GM12874 (cell line): ENCODE measurements around the gene PAPPA2.

Experiments used
- CTCF ChIP-seq: IDR thresholded peaks from 2 replicates; pipeline ENCODE4 v1.5.1; 2011; ENCODE audit warnings: low read depth, mild to moderate bottlenecking, control low read depth, low read length, moderate library complexity; ENCODE audit not compliant: insufficient read depth

Gene PAPPA2

GRCh38 chr1:176853503-176853902 lies 390.5 kb downstream of the PAPPA2 start:
- no peak for TF ChIP-seq CTCF

GRCh38 chr1:176854121-176854520 lies 391.1 kb downstream of the PAPPA2 start:
- TF ChIP-seq CTCF, result no peak

DNA sequence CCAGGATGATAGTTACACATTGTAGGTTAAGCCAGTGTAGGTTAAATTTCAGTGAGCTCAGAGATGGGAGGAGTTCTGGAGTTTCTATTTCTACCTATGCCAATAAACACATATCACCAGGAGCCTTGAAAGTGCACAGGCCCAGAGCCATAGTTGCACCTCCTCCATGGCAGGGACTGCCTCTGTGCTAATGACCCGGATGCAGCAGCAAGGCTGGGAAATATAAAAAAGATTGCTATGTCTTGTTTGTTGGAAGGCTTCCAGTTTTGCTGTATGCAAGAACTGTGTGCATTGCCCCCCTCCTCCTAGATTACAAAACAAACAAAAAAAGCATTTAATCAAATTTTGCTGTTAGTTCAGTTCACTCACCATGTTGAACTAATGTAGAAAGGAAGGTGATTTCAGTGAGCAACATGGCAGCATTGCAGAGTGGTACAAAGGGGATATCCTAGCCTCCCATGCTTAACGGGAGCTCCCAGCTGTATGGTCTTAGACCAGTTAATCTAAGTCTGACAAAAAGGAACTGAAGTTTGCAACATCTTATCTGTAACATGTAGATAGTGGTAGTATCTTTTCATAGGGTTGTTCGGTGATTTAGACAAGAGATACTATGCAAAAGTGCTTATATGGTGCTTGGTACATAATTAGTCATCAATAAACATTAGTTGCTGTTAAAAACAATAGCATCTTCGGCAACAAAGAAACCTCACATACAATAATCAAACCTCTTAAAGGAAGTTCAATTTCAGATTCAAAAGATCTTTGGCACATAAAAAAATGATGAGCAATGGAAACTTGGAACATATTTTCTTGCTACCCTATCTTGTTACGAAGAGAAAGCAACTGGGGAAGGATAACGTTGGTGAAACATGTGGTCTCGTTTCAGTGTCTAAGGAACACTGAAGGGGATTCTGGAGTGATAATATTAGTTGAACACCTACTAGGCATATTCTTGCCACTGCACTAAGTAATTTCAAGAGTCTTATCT lies 392.1 kb downstream of the PAPPA2 start:
- no peak for TF ChIP-seq CTCF

- no peak for TF ChIP-seq CTCF
These were observed 394.7 kb downstream of the PAPPA2 start for GRCh38 chr1:176857632-176858031.

GRCh38 chr1:176858433-176858916 lies 395.5 kb downstream of the PAPPA2 start:
- TF ChIP-seq CTCF, result no peak

- TF ChIP-seq CTCF, result no peak
These were observed 400.6 kb downstream of the PAPPA2 start for GRCh38 chr1:176863613-176864012.

DNA sequence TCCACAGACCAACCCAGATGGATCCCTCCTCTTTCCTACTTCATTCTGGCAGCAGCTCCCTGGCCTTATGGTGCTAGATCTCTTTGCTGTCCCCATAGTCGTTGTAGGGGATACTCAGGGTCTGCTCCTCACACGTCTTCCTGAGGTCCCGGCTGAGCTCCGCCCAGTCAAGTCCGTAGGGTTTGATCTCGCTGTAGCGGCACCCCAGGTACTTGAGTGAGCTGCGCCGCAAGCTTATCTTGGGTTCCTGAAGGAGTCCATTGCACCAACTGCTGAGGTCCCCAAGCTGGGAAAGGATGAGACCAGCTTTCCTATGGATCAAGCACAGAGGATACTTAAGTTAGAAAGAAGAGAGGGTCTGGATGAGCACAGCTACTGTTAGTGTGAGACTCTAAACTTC lies 401.2 kb downstream of the PAPPA2 start:
- no peak for TF ChIP-seq CTCF
